Nephron progenitor cell (in vitro differentiated cells): Measurements from ENCODE around the gene CMIP.

ENCODE experiments used
- DNase-seq: peaks from one replicate; pipeline ENCODE4 v3.0.0; 2021
- H3K27ac Mint-ChIP-seq: 2 replicates; pipeline ENCODE4 v1.8.0; 2021; ENCODE audit warnings: mild to moderate bottlenecking, moderate library complexity, mixed read lengths
- H3K27me3 Mint-ChIP-seq: 2 replicates; pipeline ENCODE4 v1.8.0; 2021; ENCODE audit warnings: mild to moderate bottlenecking, low read depth, mixed read lengths; ENCODE audit not compliant: poor library complexity
- H3K36me3 Mint-ChIP-seq: 2 replicates; pipeline ENCODE4 v1.8.0; 2021; ENCODE audit warnings: low read depth, mixed read lengths
- H3K4me1 Mint-ChIP-seq: 2 replicates; pipeline ENCODE4 v1.8.0; 2021; ENCODE audit warnings: mixed read lengths
- H3K4me3 Mint-ChIP-seq: 2 replicates; pipeline ENCODE4 v1.8.0; 2021; ENCODE audit warnings: mild to moderate bottlenecking, moderate library complexity, mixed read lengths
- H3K9me3 Mint-ChIP-seq: 2 replicates; pipeline ENCODE4 v1.8.0; 2021; ENCODE audit warnings: mild to moderate bottlenecking, moderate library complexity, mixed read lengths
- TF ChIP-seq, protein P1 (sequence below): fragments of 200-600 bp; sonication (generic); IDR thresholded peaks from 2 replicates; pipeline ENCODE4 v1.5.0; 2021; ENCODE audit warnings: antibody characterized with exemption

Gene CMIP

GRCh38 chr16:81720973-81721906 is 276.6 kb downstream of the CMIP start:
- H3K9me3 Mint-ChIP-seq = no peaks in the 10 kb centered on the region
- H3K4me3 Mint-ChIP-seq = no peak overlapping the region
- no peak overlapping the region for H3K27ac Mint-ChIP-seq

DNA sequence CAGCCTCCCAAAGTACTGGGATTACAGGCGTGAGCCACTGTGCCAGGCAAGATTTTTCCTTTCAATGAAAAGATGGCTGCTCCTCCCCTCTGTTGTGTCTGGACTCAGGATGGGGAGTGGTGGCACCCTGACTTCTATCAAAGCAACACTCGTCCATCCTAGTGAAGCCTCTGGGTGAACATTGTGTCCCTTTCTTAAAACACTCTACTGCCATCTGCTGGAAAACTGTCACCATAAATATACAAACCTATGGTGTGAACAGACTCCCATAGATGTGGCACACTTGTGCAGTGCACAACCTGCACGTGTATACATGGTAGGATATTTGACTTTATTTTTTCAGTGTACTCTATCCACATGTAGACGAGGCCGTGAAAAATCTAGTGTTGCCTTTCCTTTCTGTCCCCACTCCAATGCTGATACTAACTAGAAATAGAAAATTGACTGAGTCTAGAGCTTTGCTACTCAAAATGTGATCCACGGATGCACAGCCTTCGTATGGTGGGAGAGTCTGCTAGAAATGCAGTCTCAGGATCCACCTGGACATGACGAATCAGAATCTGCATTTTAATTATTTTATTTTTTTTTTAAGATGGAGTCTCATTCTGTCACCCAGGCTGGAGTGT is 278.6 kb downstream of the CMIP start:
- Mint-ChIP-seq H3K27ac (no peak overlapping the region), H3K27me3 (peaks cover 13% of the 10 kb centered on the region), H3K4me1 (peaks cover 19% of the 10 kb centered on the region), H3K9me3 (no peaks in the 10 kb centered on the region), H3K4me3 (no peak overlapping the region), H3K36me3 (no peaks in the 10 kb centered on the region)
- DNase-seq = peak; percentile 43
- TF ChIP-seq, protein P1, sequence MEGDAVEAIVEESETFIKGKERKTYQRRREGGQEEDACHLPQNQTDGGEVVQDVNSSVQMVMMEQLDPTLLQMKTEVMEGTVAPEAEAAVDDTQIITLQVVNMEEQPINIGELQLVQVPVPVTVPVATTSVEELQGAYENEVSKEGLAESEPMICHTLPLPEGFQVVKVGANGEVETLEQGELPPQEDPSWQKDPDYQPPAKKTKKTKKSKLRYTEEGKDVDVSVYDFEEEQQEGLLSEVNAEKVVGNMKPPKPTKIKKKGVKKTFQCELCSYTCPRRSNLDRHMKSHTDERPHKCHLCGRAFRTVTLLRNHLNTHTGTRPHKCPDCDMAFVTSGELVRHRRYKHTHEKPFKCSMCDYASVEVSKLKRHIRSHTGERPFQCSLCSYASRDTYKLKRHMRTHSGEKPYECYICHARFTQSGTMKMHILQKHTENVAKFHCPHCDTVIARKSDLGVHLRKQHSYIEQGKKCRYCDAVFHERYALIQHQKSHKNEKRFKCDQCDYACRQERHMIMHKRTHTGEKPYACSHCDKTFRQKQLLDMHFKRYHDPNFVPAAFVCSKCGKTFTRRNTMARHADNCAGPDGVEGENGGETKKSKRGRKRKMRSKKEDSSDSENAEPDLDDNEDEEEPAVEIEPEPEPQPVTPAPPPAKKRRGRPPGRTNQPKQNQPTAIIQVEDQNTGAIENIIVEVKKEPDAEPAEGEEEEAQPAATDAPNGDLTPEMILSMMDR = peak; percentile 65

More at GRCh38 chr16:81720973-81721906, 276.6 kb downstream of the CMIP start:
- TF ChIP-seq, protein P1 = no peak
- Mint-ChIP-seq H3K4me1 (peaks cover 24% of the 10 kb centered on the region), H3K36me3 (no peaks in the 10 kb centered on the region), H3K27me3 (peaks cover 19% of the 10 kb centered on the region)
- no peak for DNase-seq

GRCh38 chr16:81728435-81728834 is 283.8 kb downstream of the CMIP start:
- Mint-ChIP-seq H3K4me3 (no peak overlapping the region), H3K27me3 (peaks cover 20% of the 10 kb centered on the region), H3K27ac (no peak overlapping the region)

DNA sequence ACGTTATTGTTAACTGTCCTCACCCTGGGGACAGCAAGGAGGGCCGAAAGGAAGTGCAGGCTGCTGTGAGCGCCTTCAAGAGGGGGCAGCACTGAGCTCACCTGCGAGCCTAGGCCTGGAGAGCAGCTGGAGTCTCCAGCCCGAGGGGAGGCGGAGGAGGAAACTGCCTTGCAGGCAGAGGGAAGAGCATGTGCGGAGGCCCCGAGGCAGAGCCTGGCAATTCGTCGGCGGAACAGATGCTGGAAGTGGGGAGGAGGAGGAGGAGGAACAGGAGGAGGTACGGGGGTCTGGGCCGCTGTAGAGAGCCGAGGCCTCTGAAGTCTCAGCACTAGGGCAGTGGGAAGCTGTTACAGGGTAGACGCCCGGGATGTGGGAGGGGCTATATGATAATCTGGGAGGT is 284.8 kb downstream of the CMIP start:
- H3K9me3 Mint-ChIP-seq = no peaks in the 10 kb centered on the region
- peaks cover 20% of the 10 kb centered on the region for H3K27me3 Mint-ChIP-seq
- H3K36me3 Mint-ChIP-seq = no peaks in the 10 kb centered on the region
- H3K27ac Mint-ChIP-seq = no peak overlapping the region
- H3K4me1 Mint-ChIP-seq = peaks cover 42% of the 10 kb centered on the region
- DNase-seq = peak; percentile 26
- TF ChIP-seq, protein P1 = no peak
- H3K4me3 Mint-ChIP-seq = no peak overlapping the region

More at GRCh38 chr16:81728435-81728834, 283.8 kb downstream of the CMIP start:
- H3K9me3 Mint-ChIP-seq = no peaks in the 10 kb centered on the region
- peaks cover 42% of the 10 kb centered on the region for H3K4me1 Mint-ChIP-seq
- TF ChIP-seq, protein P1 = no peak
- no peaks in the 10 kb centered on the region for H3K36me3 Mint-ChIP-seq
- no peak for DNase-seq

- Mint-ChIP-seq H3K27me3 (peaks cover 20% of the 10 kb centered on the region), H3K4me3 (peak overlapping the region; percentile 80), H3K36me3 (no peaks in the 10 kb centered on the region), H3K4me1 (peaks cover 38% of the 10 kb centered on the region), H3K9me3 (no peaks in the 10 kb centered on the region), H3K27ac (no peak overlapping the region)
- TF ChIP-seq, protein P1 = peak; percentile 68
- DNase-seq = peak; percentile 98
Observed at GRCh38 chr16:81730090-81731051, 285.8 kb downstream of the CMIP start.
